SU-DHL-6 (cell line): ENCODE measurements around the gene DOCK6.

ENCODE experiments used
- H2AFZ ChIP-seq: fragments of 200-600 bp; sonication (generic); 2 replicates; pipeline ENCODE4 v1.6.1; 2014; ENCODE audit warnings: low read depth, mild to moderate bottlenecking, moderate library complexity, mixed read lengths, antibody characterized with exemption, low read length; ENCODE audit not compliant: severe bottlenecking
- H3F3A ChIP-seq: fragments of 200-600 bp; shearing (Covaris generic); 2 replicates; pipeline ENCODE4 v1.6.0; 2016; ENCODE audit warnings: antibody characterized with exemption, mild to moderate bottlenecking; ENCODE audit not compliant: insufficient read depth
- H3K27ac ChIP-seq: fragments of 200-600 bp; sonication (generic); 2 replicates; pipeline ENCODE4 v1.5.1; 2016; ENCODE audit warnings: low read depth, mild to moderate bottlenecking, low read length, moderate library complexity, mixed read lengths
- H3K27me3 ChIP-seq: fragments of 200-600 bp; sonication (generic), shearing (Covaris generic); 2 replicates; pipeline ENCODE4 v1.6.0; 2014; ENCODE audit warnings: mild to moderate bottlenecking, low read length
- H3K36me3 ChIP-seq: fragments of 200-600 bp; sonication (generic); 2 replicates; pipeline ENCODE4 v1.6.1; 2014; ENCODE audit warnings: mild to moderate bottlenecking, low read length, mixed read lengths
- H3K4me2 ChIP-seq: fragments of 300-600, 200-600 bp; shearing (Covaris generic), sonication (generic); 2 replicates; pipeline ENCODE4 v1.6.0; 2014; ENCODE audit warnings: low read length, low read depth, mild to moderate bottlenecking; ENCODE audit not compliant: poor library complexity, severe bottlenecking
- H3K4me3 ChIP-seq: fragments of 200-600 bp; sonication (generic); 2 replicates; pipeline ENCODE4 v1.5.1; 2014; ENCODE audit warnings: antibody characterized with exemption, low read length, mild to moderate bottlenecking, mixed read lengths; ENCODE audit not compliant: insufficient read depth, poor library complexity, severe bottlenecking
- H3K79me2 ChIP-seq: fragments of 200-600 bp; sonication (generic); 2 replicates; pipeline ENCODE4 v1.6.1; 2014; ENCODE audit warnings: mild to moderate bottlenecking, low read length, moderate library complexity; ENCODE audit not compliant: insufficient read depth
- H3K9ac ChIP-seq: fragments of 200-600 bp; sonication (generic); 2 replicates; pipeline ENCODE4 v1.7.0; 2014; ENCODE audit warnings: mild to moderate bottlenecking, low read length
- H3K9me2 ChIP-seq: fragments of 200-600 bp; sonication (generic); replicated peaks from 2 replicates; pipeline ENCODE4 v1.6.1; 2014; ENCODE audit warnings: low read length; ENCODE audit not compliant: insufficient read depth
- H3K9me3 ChIP-seq: fragments of 200-600 bp; sonication (generic); 2 replicates; pipeline ENCODE4 v1.6.1; 2014; ENCODE audit warnings: low read length, mixed read lengths; ENCODE audit not compliant: insufficient read depth
- H4K20me1 ChIP-seq: fragments of 200-600 bp; sonication (generic); 2 replicates; pipeline ENCODE4 v1.6.1; 2014; ENCODE audit warnings: low read depth, mild to moderate bottlenecking, antibody characterized with exemption, low read length, moderate library complexity, mixed read lengths
- CTCF ChIP-seq: fragments of 200-600 bp; sonication (generic); IDR thresholded peaks from one replicate; pipeline ENCODE4 v1.5.1; 2017; ENCODE audit warnings: antibody characterized with exemption, mild to moderate bottlenecking, low read length, moderate library complexity; ENCODE audit not compliant: insufficient read depth, poor library complexity, severe bottlenecking
- EZH2phosphoT487 ChIP-seq: fragments of 200-600 bp; sonication (generic), shearing (Covaris generic); conservative IDR thresholded peaks from 2 replicates; pipeline ENCODE4 v1.6.1; 2018; ENCODE audit warnings: mild to moderate bottlenecking, antibody characterized with exemption, low read length, moderate library complexity, mixed read lengths

Gene DOCK6

DNA sequence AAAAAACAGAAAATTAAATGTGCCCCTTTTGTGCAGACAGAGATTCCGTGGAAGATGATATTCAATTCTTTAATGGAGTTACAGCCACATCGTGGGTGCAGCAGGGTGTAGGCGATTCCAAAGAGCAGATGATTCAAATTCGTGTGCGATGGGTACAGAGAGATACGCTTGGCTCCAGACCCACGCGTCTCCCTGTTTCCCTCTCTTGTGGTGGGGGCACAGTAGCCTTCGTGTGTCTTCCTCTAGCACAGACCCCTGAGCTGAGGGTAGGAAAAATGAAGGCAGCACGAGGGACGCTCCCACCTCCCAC is 38.4 kb upstream of the DOCK6 start:
- Histone ChIP-seq H3K36me3 (no peaks in the 10 kb centered on the region), H3F3A (no peaks in the 10 kb centered on the region), H4K20me1 (no peaks in the 10 kb centered on the region), H3K4me3 (no peak overlapping the region), H3K27ac (no peak overlapping the region), H3K4me2 (no peak overlapping the region), H3K9me2 (no peaks in the 10 kb centered on the region), H2AFZ (no peak overlapping the region), H3K27me3 (no peaks in the 10 kb centered on the region), H3K9me3 (no peaks in the 10 kb centered on the region), H3K79me2 (no peaks in the 10 kb centered on the region), H3K9ac (no peak overlapping the region)
- TF ChIP-seq CTCF (no peak), EZH2phosphoT487 (no peak)

DNA sequence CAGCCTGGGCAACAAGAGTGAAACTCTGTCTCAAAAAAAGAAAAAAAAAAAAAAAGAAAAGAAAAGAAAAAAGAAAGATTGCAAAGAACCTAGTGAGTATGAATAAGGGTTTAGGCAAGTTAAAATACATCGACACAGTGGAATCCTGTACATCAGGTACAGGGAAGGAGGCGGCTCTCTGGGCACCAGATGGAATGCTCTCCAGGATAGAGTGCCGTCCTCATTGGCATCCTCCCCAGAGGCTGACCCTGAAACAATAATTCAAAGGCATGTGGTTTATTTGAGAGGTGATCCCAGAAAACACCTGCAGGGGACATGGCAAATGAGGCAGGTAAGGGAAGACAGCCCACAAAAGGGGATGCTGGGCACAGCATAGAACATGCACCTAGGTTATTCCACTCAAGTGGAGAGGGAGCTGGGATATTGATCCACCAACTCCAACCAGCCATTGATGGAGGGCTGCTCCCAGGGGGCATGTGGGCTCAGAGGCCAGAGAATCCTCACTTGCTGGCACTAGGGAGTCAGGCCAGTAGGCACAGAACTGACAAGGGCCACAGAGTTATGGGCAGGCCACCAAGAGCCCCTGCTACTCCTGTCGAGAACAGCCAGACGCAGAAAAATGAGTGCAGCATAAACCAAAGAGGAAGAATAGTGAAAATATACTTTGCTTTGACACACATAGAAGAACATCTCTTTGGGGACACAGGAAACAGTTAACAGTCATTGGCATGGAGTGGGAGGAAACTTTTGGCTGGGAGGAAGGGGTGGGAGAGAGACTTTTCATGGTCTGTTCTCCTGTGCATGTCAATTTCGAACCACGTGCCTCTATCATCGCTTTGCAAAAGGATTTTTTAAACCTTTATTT is 37.9 kb upstream of the DOCK6 start:
- Histone ChIP-seq H3K9ac (no peak overlapping the region), H3K27ac (no peak overlapping the region), H3K27me3 (no peaks in the 10 kb centered on the region), H3K79me2 (no peaks in the 10 kb centered on the region), H3K4me3 (no peak overlapping the region), H3K4me2 (no peak overlapping the region), H3K9me3 (no peaks in the 10 kb centered on the region), H2AFZ (no peak overlapping the region), H3F3A (no peaks in the 10 kb centered on the region), H3K9me2 (no peaks in the 10 kb centered on the region), H4K20me1 (no peaks in the 10 kb centered on the region), H3K36me3 (no peaks in the 10 kb centered on the region)
- TF ChIP-seq EZH2phosphoT487 (no peak), CTCF (no peak)

- no peak for TF ChIP-seq CTCF
- no peak for TF ChIP-seq EZH2phosphoT487
- H3K9me3 ChIP-seq, result no peaks in the 10 kb centered on the region
- H3K79me2 ChIP-seq, result no peaks in the 10 kb centered on the region
- H3F3A ChIP-seq, result no peaks in the 10 kb centered on the region
- no peak overlapping the region for H3K4me3 ChIP-seq
- H3K4me2 ChIP-seq, result no peak overlapping the region
- H4K20me1 ChIP-seq, result no peaks in the 10 kb centered on the region
- H3K36me3 ChIP-seq, result no peaks in the 10 kb centered on the region
- no peak overlapping the region for H2AFZ ChIP-seq
- no peak overlapping the region for H3K9ac ChIP-seq
- no peak overlapping the region for H3K27ac ChIP-seq
- no peaks in the 10 kb centered on the region for H3K27me3 ChIP-seq
- no peaks in the 10 kb centered on the region for H3K9me2 ChIP-seq
Measured at GRCh38 chr19:11296264-11296663, 33.9 kb upstream of the DOCK6 start.
